Esophagus squamous epithelium (tissue), 4 donors: ENCODE results near the gene AMPH.

ENCODE experiments used
- CTCF ChIP-seq, 6 experiments: fragments of 450-650 bp in 4 of 6; fragments of 200-600 bp in 2 of 6; sonication (generic) in 2 of 6; IDR thresholded peaks; one replicate each; pipeline ENCODE4 v1.5.1; 2016 to 2019; ENCODE audit warnings: antibody characterized with exemption in 6 of 6, mild to moderate bottlenecking in 4 of 6, moderate library complexity in 4 of 6
- POLR2A ChIP-seq, 4 donors: fragments of 450-650 bp; IDR thresholded peaks; one replicate each; pipeline ENCODE4 v1.6.1; 2017; ENCODE audit warnings: antibody characterized with exemption in 4 of 4, mild to moderate bottlenecking in 4 of 4, moderate library complexity in 3 of 4

GRCh38 chr7:38518541-38518940 lies 112.6 kb downstream of the AMPH start:
- TF ChIP-seq CTCF (IDR thresholded peaks at IDR 0.05) (no peak), POLR2A (IDR thresholded peaks at IDR 0.05) (no peak)
